ENCODE results near the gene PTGFRN. TPM values are rescaled to one million over a fixed set of nuclear protein-coding genes. Genes with fewer than 3 reads are reported as not detected.

The PTGFRN gene
- total RNA-seq, 2 donors from 2014 or later: 0.94 to 1.3 TPM

GRCh38 chr1:116999596-116999995, 89.9 kb downstream of the PTGFRN start:
- H3K4me3 Mint-ChIP-seq: no peak overlapping the region

DNA sequence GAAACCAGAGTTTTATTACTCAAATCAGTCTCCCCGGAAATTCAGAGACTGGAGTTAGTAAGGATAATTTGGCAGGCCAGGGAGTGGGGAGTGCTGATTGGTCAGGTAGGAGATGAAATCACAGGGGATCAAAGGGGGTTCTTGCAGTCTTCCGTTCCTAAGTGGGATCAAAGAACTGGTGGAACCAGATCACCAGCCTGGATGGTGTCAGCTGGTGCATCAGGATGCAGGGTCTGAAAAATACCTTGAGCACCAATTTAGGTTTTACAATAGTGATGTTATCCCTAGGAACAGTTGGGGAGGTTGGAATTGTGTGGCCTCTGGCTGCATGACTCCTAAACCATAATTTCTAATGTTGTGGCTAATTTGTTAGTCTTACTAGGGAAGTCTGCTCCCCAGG, 90.4 kb downstream of the PTGFRN start:
- H3K4me1 Mint-ChIP-seq: peaks cover 20% of the 10 kb centered on the region
- H3K9me3 ChIP-seq (ENCODE audit: control insufficient read depth, low read length, poor library complexity, severe bottlenecking): no peaks in the 10 kb centered on the region
- no peak overlapping the region for H3K27ac Mint-ChIP-seq
- H3K27me3 Mint-ChIP-seq: no peaks in the 10 kb centered on the region
- DNase-seq (no peak), ATAC-seq (no peak)
- H3K4me3 Mint-ChIP-seq: no peak overlapping the region
- H3K36me3 Mint-ChIP-seq (ENCODE audit: low read depth): peaks cover 5% of the 10 kb centered on the region

More at GRCh38 chr1:116999596-116999995, 89.9 kb downstream of the PTGFRN start:
- Mint-ChIP-seq H3K27me3 (no peaks in the 10 kb centered on the region), H3K36me3 (ENCODE audit: low read depth) (peaks cover 5% of the 10 kb centered on the region), H3K4me1 (peaks cover 20% of the 10 kb centered on the region), H3K27ac (no peak overlapping the region)
- no peaks in the 10 kb centered on the region for H3K9me3 ChIP-seq (ENCODE audit: control insufficient read depth, low read length, poor library complexity, severe bottlenecking)
- ATAC-seq (no peak), DNase-seq (no peak)

- Mint-ChIP-seq H3K4me3 (peak within 1 kb of the TSS; percentile 53), H3K36me3 (ENCODE audit: low read depth) (peaks cover 6% of the 10 kb centered on the region), H3K27me3 (peaks cover 1% of the 10 kb centered on the region), H3K4me1 (peaks cover 21% of the 10 kb centered on the region), H3K27ac (peak within 1 kb of the TSS; percentile 67)
- DNase-seq (no peak), ATAC-seq (peak; percentile 55)
- no peaks in the 10 kb centered on the region for H3K9me3 ChIP-seq (ENCODE audit: control insufficient read depth, low read length, poor library complexity, severe bottlenecking)
Measured at GRCh38 chr1:117001254-117001927, 91.7 kb downstream of the PTGFRN start, which contains the start of gene CD101. TSS of gene CD101 (plus strand) at chr1:117001760. CDS start at chr1:117001818, 58 bp downstream.

- ATAC-seq (no peak), DNase-seq (no peak)
- H3K27me3 Mint-ChIP-seq: peaks cover 4% of the 10 kb centered on the region
- peak overlapping the region; percentile 48 for H3K27ac Mint-ChIP-seq
- no peaks in the 10 kb centered on the region for H3K9me3 ChIP-seq (ENCODE audit: control insufficient read depth, low read length, poor library complexity, severe bottlenecking)
- peaks cover 24% of the 10 kb centered on the region for H3K4me1 Mint-ChIP-seq
- H3K4me3 Mint-ChIP-seq: no peak overlapping the region
- H3K36me3 Mint-ChIP-seq (ENCODE audit: low read depth): peaks cover 7% of the 10 kb centered on the region
Measured at GRCh38 chr1:117003223-117003875, 93.6 kb downstream of the PTGFRN start.

- H3K27me3 Mint-ChIP-seq: peaks cover 9% of the 10 kb centered on the region
- peaks cover 22% of the 10 kb centered on the region for H3K4me1 Mint-ChIP-seq
- H3K36me3 Mint-ChIP-seq (ENCODE audit: low read depth): peaks cover 3% of the 10 kb centered on the region
- peak overlapping the region; percentile 52 for H3K4me3 Mint-ChIP-seq
- H3K27ac Mint-ChIP-seq: peak overlapping the region; percentile 88
- no peaks in the 10 kb centered on the region for H3K9me3 ChIP-seq (ENCODE audit: control insufficient read depth, low read length, poor library complexity, severe bottlenecking)
- ATAC-seq (no peak), DNase-seq (no peak)
Measured at GRCh38 chr1:117007719-117008013, 98.0 kb downstream of the PTGFRN start.

DNA sequence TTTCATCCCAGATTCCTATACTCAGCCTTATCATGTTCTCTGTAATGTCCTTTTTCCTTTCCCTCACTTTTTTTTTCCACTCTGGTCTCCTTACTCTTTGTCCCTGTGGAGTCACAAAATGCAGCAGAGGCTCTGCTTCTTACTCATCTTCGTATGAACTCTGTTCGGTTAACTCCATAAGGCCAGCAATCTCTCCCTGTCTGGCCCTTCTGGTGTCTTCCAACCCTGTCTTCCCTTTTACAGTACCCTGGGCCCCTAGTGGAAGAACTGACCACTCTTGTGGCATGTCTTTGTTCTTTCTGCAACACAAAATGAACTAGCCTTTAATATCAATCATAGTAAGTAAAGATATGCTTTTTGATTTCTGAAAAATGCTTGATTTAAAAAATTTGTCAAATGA, 98.9 kb downstream of the PTGFRN start:
- no peaks in the 10 kb centered on the region for H3K9me3 ChIP-seq (ENCODE audit: control insufficient read depth, low read length, poor library complexity, severe bottlenecking)
- H3K4me1 Mint-ChIP-seq: peaks cover 16% of the 10 kb centered on the region
- no peak for ATAC-seq
- peaks cover 9% of the 10 kb centered on the region for H3K27me3 Mint-ChIP-seq
- DNase-seq: no peak
- H3K4me3 Mint-ChIP-seq: no peak overlapping the region
- peaks cover 3% of the 10 kb centered on the region for H3K36me3 Mint-ChIP-seq (ENCODE audit: low read depth)
- H3K27ac Mint-ChIP-seq: peak overlapping the region; percentile 88

GRCh38 chr1:117009132-117009531, 99.4 kb downstream of the PTGFRN start:
- no peak for DNase-seq
- H3K9me3 ChIP-seq (ENCODE audit: control insufficient read depth, low read length, poor library complexity, severe bottlenecking): no peaks in the 10 kb centered on the region
- no peak overlapping the region for H3K4me3 Mint-ChIP-seq
- H3K4me1 Mint-ChIP-seq: peaks cover 16% of the 10 kb centered on the region
- H3K27me3 Mint-ChIP-seq: peaks cover 9% of the 10 kb centered on the region
- ATAC-seq: peak; percentile 66
- peak overlapping the region; percentile 88 for H3K27ac Mint-ChIP-seq
- peaks cover 3% of the 10 kb centered on the region for H3K36me3 Mint-ChIP-seq (ENCODE audit: low read depth)

GRCh38 chr1:117010310-117010969, 100.7 kb downstream of the PTGFRN start:
- no peak overlapping the region for H3K4me3 Mint-ChIP-seq
- H3K27ac Mint-ChIP-seq: no peak overlapping the region
- peaks cover 9% of the 10 kb centered on the region for H3K27me3 Mint-ChIP-seq
- ATAC-seq (no peak), DNase-seq (no peak)
- no peaks in the 10 kb centered on the region for H3K9me3 ChIP-seq (ENCODE audit: control insufficient read depth, low read length, poor library complexity, severe bottlenecking)
- peaks cover 3% of the 10 kb centered on the region for H3K36me3 Mint-ChIP-seq (ENCODE audit: low read depth)
- peaks cover 15% of the 10 kb centered on the region for H3K4me1 Mint-ChIP-seq

GRCh38 chr1:117011334-117011733, 101.6 kb downstream of the PTGFRN start:
- Mint-ChIP-seq H3K27ac (no peak overlapping the region), H3K36me3 (ENCODE audit: low read depth) (peaks cover 3% of the 10 kb centered on the region), H3K4me1 (peaks cover 14% of the 10 kb centered on the region), H3K27me3 (peaks cover 14% of the 10 kb centered on the region), H3K4me3 (no peak overlapping the region)
- no peaks in the 10 kb centered on the region for H3K9me3 ChIP-seq (ENCODE audit: control insufficient read depth, low read length, poor library complexity, severe bottlenecking)
- DNase-seq (no peak), ATAC-seq (no peak)

- Mint-ChIP-seq H3K36me3 (ENCODE audit: low read depth) (no peaks in the 10 kb centered on the region), H3K27ac (no peak overlapping the region), H3K27me3 (peaks cover 10% of the 10 kb centered on the region), H3K4me1 (peaks cover 10% of the 10 kb centered on the region), H3K4me3 (no peak overlapping the region)
- DNase-seq (no peak), ATAC-seq (no peak)
- H3K9me3 ChIP-seq (ENCODE audit: control insufficient read depth, low read length, poor library complexity, severe bottlenecking): no peaks in the 10 kb centered on the region
Measured at GRCh38 chr1:117013309-117013858, 103.7 kb downstream of the PTGFRN start.

- no peak for ATAC-seq
- no peaks in the 10 kb centered on the region for H3K36me3 Mint-ChIP-seq (ENCODE audit: low read depth)
- H3K4me1 Mint-ChIP-seq: peaks cover 6% of the 10 kb centered on the region
- no peak for DNase-seq
- peaks cover 5% of the 10 kb centered on the region for H3K27me3 Mint-ChIP-seq
- H3K9me3 ChIP-seq (ENCODE audit: control insufficient read depth, low read length, poor library complexity, severe bottlenecking): no peaks in the 10 kb centered on the region
- H3K27ac Mint-ChIP-seq: no peak overlapping the region
- H3K4me3 Mint-ChIP-seq: no peak overlapping the region
Measured at GRCh38 chr1:117014209-117014608, 104.5 kb downstream of the PTGFRN start.

- Mint-ChIP-seq H3K4me3 (no peak overlapping the region), H3K27me3 (peaks cover 5% of the 10 kb centered on the region), H3K36me3 (ENCODE audit: low read depth) (peaks cover 2% of the 10 kb centered on the region), H3K27ac (no peak overlapping the region), H3K4me1 (no peaks in the 10 kb centered on the region)
- ATAC-seq (no peak), DNase-seq (no peak)
- H3K9me3 ChIP-seq (ENCODE audit: control insufficient read depth, low read length, poor library complexity, severe bottlenecking): no peaks in the 10 kb centered on the region
Measured at GRCh38 chr1:117015724-117016123, 106.0 kb downstream of the PTGFRN start.

DNA sequence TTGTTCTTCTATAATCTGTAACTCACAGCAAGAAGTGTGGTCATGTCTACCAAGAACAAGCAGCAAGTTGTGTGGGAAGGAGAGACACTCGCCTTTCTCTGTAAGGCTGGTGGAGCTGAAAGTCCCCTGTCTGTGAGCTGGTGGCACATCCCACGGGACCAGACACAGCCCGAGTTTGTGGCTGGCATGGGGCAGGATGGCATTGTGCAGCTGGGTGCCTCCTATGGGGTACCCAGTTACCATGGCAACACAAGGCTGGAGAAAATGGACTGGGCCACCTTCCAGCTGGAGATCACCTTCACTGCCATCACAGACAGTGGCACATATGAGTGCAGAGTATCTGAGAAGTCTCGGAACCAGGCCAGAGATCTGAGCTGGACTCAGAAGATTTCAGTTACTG, 107.3 kb downstream of the PTGFRN start:
- H3K27me3 Mint-ChIP-seq: peaks cover 14% of the 10 kb centered on the region
- peaks cover 2% of the 10 kb centered on the region for H3K36me3 Mint-ChIP-seq (ENCODE audit: low read depth)
- no peak overlapping the region for H3K4me3 Mint-ChIP-seq
- no peaks in the 10 kb centered on the region for H3K9me3 ChIP-seq (ENCODE audit: control insufficient read depth, low read length, poor library complexity, severe bottlenecking)
- no peak for DNase-seq
- no peak for ATAC-seq
- no peaks in the 10 kb centered on the region for H3K4me1 Mint-ChIP-seq
- no peak overlapping the region for H3K27ac Mint-ChIP-seq

All from T-helper 17 cell (primary cell).